Stimulated activated naive CD8-positive, alpha-beta T cell treated with anti-CD3 and anti-CD28 coated beads, Interleukin-15, Interleukin-2, amounts not matched to agents 100 U/mL and 50 U/mL, for 24 hours (primary cell): ENCODE data around the gene METTL1.

Experiments
- ATAC-seq: fragments of 150-1000 bp; cut with Tn5 transposase; one replicate; pipeline ENCODE4 v1.10.0; 2021
- DNase-seq: peaks from one replicate; pipeline ENCODE4 v3.0.0; 2021

The METTL1 gene

GRCh38 chr12:57736741-57737466, 35.0 kb downstream of the METTL1 start:
- DNase-seq, result no peak
- no peak for ATAC-seq

- ATAC-seq (no peak), DNase-seq (no peak)
These were observed 35.8 kb downstream of the METTL1 start for GRCh38 chr12:57735952-57736740.

DNA sequence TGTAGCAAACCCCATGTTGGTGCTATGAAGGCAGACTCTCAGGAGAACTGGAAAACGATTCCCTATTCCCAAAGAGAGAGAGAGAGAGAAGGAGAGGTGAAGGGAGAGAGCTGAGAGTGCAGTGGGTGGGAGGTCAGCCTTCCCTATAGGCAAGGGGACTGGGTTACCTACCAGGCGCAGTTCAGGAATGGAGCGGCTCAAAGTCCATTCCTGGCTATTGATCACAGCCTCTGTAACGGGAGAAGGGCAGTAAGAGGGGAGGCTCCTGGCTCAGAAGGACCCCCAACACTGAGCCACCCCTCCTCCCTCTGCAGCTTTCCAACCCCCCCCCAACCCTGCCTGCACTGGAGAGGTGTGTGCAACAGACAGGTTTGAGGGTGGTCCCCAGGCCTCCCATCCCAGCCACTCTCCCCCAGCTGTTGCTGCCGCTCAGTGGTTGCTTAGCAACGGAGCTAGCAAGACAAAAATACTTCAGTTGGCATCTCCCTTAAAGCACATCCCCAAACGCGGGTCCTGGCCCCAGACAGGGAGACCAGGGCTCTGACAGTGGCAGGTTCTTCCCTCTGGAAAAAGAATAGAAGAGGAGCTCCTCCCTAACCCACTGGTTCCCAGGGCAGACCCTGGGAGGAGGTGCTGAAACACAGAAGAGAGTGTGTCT, 36.6 kb downstream of the METTL1 start:
- no peak for ATAC-seq
- DNase-seq, result no peak

DNA sequence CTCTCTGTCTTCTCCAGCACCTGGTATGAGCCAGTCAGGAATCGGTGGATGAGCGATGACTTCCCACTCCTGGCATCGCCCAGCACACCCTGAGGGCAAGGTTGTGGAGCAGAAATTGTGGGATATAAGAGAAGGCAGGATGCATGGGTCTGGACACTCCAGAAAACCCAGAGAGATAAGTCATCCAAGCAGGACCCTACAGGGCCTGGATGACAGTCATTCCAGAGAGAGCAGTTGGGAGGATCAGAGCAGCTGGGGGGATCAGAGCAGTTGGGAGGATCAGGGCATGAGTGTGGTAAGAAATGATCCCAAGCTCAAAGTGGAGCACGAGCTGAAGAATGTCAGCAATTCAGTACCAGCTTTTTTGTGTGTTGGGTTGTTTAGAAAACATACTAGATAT, 37.3 kb downstream of the METTL1 start:
- DNase-seq, result no peak
- no peak for ATAC-seq

DNA sequence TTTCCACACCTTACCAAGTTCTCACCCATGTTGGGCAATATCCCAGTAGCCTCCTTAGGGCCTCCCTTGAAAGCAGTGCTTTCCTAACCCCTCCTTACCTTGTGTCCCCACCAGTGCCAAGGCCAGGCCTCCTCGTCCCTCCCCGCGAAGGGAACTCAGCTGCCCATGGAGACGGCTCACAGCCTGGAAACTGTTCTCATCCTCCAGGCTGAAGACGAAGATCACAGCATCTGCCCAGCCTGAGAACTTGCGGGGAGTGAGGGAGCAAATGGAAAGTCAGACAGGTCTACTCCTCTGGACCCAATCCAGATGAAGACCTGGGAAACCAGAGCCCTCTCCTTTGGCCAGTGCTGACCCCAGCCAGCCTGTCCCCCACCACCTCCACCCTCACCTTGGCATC, 38.0 kb downstream of the METTL1 start:
- DNase-seq (no peak), ATAC-seq (no peak)

GRCh38 chr12:57732726-57733593, 38.9 kb downstream of the METTL1 start:
- DNase-seq (no peak), ATAC-seq (no peak)

GRCh38 chr12:57732270-57732669, 39.6 kb downstream of the METTL1 start:
- ATAC-seq (no peak), DNase-seq (no peak)

- ATAC-seq, result no peak
- no peak for DNase-seq
These were observed 40.4 kb downstream of the METTL1 start for GRCh38 chr12:57731411-57732080.

DNA sequence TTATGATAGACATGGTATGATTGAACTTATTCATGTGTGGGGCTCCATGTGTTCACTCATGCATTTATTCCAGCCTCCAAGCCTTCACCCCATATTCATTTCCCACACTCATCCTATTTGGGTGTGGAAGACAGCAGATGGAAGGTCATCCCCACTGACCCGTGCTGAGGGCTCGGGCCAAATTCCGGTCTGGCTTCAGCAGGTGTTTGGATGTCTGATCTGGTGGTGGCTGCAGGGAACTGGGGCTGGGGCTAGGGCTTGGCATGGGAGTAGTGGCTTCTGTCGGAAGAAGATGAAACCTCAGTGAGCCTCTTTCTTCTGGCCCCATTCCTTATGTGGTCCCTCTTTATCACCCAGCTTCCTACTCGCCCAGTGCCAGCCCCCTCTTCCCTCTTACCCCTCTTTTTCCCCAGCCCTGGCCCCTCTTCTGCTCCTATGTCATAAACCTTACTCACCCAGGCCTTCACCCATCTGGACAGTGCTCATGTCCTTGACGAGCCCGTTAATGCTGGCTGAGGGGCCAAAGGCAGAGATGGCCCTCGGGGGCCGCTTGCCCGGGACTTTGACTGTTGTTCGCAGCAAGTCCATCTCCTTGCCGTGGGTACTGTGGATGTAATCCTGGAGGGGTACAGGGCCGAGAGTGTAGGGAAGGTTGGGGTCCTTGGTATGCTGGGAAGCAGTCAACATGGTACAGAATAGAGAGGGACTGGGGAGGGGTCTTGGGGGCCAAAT, 41.4 kb downstream of the METTL1 start:
- no peak for ATAC-seq
- no peak for DNase-seq

DNA sequence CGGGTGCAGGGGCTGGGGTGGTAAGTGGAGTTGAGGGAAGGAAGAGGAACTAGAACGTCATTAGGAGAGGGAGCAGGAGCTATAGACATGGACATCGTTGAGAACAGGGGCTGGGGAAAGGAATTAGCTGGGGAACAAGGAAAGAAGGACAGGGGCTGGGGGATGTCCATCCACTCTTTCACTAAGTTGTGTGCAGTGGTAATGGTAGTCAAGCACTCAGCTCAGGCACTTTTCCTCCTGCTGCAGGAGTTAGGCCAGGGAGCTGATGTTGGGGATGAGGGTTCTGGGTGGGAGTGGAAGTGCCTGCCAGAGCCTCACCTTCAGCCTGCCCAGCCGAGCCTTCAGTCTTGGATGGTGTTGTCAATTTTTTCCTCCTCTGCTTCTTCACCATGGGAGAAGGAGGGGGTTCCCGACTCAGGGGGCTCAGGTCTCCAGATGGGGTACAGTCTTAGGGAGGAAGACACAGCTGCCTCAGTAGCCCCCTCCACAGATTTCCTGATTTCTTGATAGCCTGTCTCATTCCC, 42.5 kb downstream of the METTL1 start:
- DNase-seq (no peak), ATAC-seq (no peak)

GRCh38 chr12:57727758-57728395, 44.0 kb downstream of the METTL1 start:
- DNase-seq (no peak), ATAC-seq (no peak)

DNA sequence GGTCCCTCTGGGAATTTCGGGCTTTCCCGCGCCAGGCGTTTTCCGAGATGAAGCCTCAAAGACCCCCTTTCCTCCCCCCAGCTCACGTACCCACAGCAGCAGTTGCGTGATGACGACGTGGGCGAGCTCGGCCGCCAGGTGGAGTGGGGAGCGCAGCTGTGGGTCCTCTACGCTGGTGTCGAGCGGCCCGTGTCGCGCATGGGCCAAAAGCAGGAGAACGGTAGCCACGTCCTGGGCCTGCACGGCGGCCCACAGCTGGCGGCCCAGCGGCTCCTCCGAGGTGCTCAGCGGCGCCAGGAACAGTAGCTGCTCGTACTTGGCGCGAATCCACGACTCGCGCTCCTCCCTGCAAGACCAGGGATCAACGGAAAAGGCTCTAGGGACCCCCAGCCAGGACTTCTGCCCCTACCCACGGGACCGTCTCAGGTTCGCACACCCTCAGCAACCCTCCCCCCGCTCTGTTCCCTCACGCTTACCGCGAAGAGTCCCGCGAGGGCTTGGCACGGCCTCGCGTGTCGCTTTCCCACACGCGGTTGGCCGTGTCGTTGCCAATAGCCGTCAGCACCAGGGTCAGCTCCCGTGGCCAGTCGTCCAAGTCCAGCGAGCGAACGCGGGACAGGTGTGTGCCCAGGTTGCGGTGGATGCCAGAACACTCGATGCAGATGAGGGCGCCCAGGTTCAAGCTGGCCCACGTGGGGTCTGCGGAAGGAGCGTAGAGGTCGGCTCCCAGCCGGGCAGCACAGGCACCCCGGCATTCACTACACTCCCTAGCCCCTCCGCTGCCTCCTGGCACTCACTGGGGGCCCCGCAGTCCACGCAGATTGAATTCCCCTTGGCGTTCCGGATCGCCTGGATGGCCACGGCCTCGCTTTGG, 44.8 kb downstream of the METTL1 start:
- no peak for ATAC-seq
- DNase-seq, result no peak

DNA sequence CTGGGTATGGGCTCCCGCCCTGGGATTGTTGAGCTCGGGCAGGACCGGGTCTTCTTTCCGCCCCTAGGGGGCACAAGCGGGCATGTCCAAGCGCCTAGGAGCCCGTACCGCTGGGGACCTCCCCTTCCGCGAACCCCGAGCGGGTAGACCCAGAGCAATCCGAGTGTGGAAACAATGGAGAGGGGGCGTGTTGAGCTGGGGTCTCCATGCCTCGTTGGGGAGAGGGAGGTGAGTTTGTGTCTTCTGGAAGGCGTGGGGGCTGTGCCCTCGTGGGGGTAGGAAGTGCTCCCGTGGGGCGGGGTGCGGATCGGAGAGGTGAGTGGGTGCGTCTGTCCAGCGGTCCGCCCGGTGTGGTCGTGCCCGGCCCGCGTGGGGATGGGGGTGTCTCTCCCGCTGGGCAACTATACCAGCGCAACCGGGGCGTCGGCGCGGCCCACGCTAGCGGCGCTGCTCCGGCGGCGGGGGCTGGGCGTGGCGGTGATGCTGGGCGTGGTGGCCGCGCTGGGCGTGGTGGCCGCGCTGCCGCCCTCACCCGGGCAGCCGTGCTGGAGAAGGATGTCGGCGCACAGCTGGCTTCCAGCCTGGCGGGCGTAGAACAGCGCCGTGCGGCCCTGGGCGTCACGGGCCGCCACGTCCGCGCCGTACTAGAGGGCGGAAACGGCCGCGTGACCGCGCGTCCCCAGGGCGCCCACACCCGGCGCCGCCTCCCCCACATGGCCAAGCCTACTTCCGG, 45.6 kb downstream of the METTL1 start:
- peak; percentile 45 for DNase-seq

DNA sequence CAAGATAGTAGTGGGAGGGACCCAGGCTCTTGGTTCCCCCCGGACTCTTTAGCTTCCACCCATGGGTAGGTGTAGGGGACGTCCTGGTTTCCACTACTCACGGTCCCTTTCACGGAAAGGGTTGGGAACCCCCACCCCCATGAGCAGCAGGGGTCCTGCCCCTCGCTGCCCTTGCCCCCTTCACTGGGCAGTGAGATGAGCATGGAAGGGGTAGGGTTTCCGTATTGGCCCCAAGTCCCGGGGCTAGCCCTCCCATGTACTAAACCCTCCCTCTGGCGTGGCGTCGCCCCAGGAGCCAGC, 46.1 kb downstream of the METTL1 start:
- DNase-seq, result no peak
- ATAC-seq, result no peak

More for the DNA sequence above, 45.6 kb downstream of the METTL1 start:
- ATAC-seq, result peak; percentile 20

- ATAC-seq (no peak), DNase-seq (no peak)
These were observed 46.8 kb downstream of the METTL1 start for GRCh38 chr12:57724936-57725740.

GRCh38 chr12:57724003-57724935, 47.6 kb downstream of the METTL1 start:
- no peak for ATAC-seq
- no peak for DNase-seq

DNA sequence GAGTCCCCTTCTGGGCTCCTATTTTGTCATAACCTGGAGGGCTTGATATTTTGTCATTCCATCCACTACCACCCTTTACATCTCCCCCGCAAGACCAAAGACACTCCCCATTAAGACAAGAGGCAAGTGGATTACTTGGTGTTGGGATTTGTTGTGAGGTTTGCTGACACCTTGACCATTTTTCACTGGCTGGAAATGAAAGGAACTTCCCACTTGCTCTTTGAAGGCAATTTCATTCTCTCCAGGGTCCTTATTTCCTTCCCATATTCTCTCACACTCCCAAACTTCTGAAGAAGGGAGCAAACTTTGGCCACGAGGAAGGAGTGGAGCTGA, 48.3 kb downstream of the METTL1 start:
- ATAC-seq (no peak), DNase-seq (no peak)
